Activated CD4-positive, alpha-beta T cell treated with anti-CD3 and anti-CD28 coated beads, Interleukin-2, Interleukin-6, amounts not matched to agents 100 ng/mL and 50 ng/mL, durations not matched to agents 16 hours and 8 hours (primary cell): Measurements from ENCODE around the gene SLC2A4RG.

ENCODE experiments used
- DNase-seq: peaks from one replicate; pipeline ENCODE4 v3.0.0-alpha.2; 2020

SLC2A4RG gene

GRCh38 chr20:63700199-63701050 lies 39.2 kb upstream of the SLC2A4RG start:
- no peak for DNase-seq

- no peak for DNase-seq
Measured at GRCh38 chr20:63701051-63701328, 38.6 kb upstream of the SLC2A4RG start.

- no peak for DNase-seq
Measured at GRCh38 chr20:63701329-63702035, 38.1 kb upstream of the SLC2A4RG start.

GRCh38 chr20:63702036-63702665 lies 37.4 kb upstream of the SLC2A4RG start:
- no peak for DNase-seq

GRCh38 chr20:63702751-63703470 lies 36.7 kb upstream of the SLC2A4RG start:
- no peak for DNase-seq

GRCh38 chr20:63703471-63703975 lies 36.1 kb upstream of the SLC2A4RG start:
- DNase-seq = no peak

- DNase-seq = no peak
Measured at GRCh38 chr20:63703976-63704748, 35.4 kb upstream of the SLC2A4RG start.

GRCh38 chr20:63704749-63705117 lies 34.8 kb upstream of the SLC2A4RG start:
- no peak for DNase-seq

- DNase-seq = no peak
Measured at GRCh38 chr20:63705232-63706026, 34.1 kb upstream of the SLC2A4RG start.

- no peak for DNase-seq
Measured at GRCh38 chr20:63706027-63706695, 33.4 kb upstream of the SLC2A4RG start.

GRCh38 chr20:63706852-63707557 lies 32.6 kb upstream of the SLC2A4RG start:
- peak; percentile 72 for DNase-seq

GRCh38 chr20:63707558-63708300 lies 31.8 kb upstream of the SLC2A4RG start, which contains the start of the genes ARFRP1 and ZGPAT:
TSS of gene ARFRP1 (minus strand) at chr20:63707976. CDS start at chr20:63707091, 885 bp downstream.
TSS of gene ZGPAT (plus strand) at chr20:63708039. CDS start at chr20:63708581, 542 bp downstream.
- DNase-seq = peak; percentile 93

- DNase-seq = no peak
Measured at GRCh38 chr20:63708301-63709148, 31.1 kb upstream of the SLC2A4RG start.

- DNase-seq = no peak
Measured at GRCh38 chr20:63709149-63709527, 30.4 kb upstream of the SLC2A4RG start.

- DNase-seq = no peak
Measured at GRCh38 chr20:63711085-63711645, 28.4 kb upstream of the SLC2A4RG start.

GRCh38 chr20:63712191-63712590 lies 27.4 kb upstream of the SLC2A4RG start:
- no peak for DNase-seq

- no peak for DNase-seq
Measured at GRCh38 chr20:63714858-63715257, 24.7 kb upstream of the SLC2A4RG start.

- no peak for DNase-seq
Measured at GRCh38 chr20:63718996-63719395, 20.6 kb upstream of the SLC2A4RG start.
